ENCODE data around the gene BCDIN3D. TPM values are rescaled to one million over a fixed set of nuclear protein-coding genes. Genes with fewer than 3 reads are reported as not detected.

The BCDIN3D gene
- total and polyA plus RNA-seq, 10 of the 15 experiments (the other 5 are each of a cell fraction or from before 2014, with no cell fraction given), result 3.7 to 7.2 (median 6.4) TPM

- no peak for TF ChIP-seq PRDM15 (CRISPR knock-in tag; IDR thresholded peaks at IDR 0.05)
- TF ChIP-seq ZNF217 (IDR thresholded peaks at IDR 0.05), result no peak
- no peak for TF ChIP-seq YBX1 (IDR thresholded peaks at IDR 0.05)
- TF ChIP-seq RELB (IDR thresholded peaks at IDR 0.05; ENCODE audit: low read depth), result no peak
- no peak for TF ChIP-seq MLLT1 (IDR thresholded peaks at IDR 0.05)
- no peak for TF ChIP-seq IKZF1 (conservative IDR thresholded peaks at IDR 0.05)
- TF ChIP-seq EGR1 (IDR thresholded peaks at IDR 0.05; ENCODE audit: borderline replicate concordance in 1 of 2, low read depth in 2 of 2, low read length in 2 of 2), result no peak
- no peak for TF ChIP-seq YY1 (IDR thresholded peaks at IDR 0.05; ENCODE audit: low read depth, low read length)
- no peak for TF ChIP-seq CBX5 (IDR thresholded peaks at IDR 0.05; ENCODE audit: low read depth)
- no peak for TF ChIP-seq NR2F1 (conservative IDR thresholded peaks at IDR 0.05)
- no peak for TF ChIP-seq ZNF24 (IDR thresholded peaks at IDR 0.05)
- TF ChIP-seq DPF2 (IDR thresholded peaks at IDR 0.05), result no peak
Measured at GRCh38 chr12:49870501-49871262, 27.8 kb upstream of the BCDIN3D start (continued).
